ENCODE results near the gene MCUB.

- TF ChIP-seq, protein P1, sequence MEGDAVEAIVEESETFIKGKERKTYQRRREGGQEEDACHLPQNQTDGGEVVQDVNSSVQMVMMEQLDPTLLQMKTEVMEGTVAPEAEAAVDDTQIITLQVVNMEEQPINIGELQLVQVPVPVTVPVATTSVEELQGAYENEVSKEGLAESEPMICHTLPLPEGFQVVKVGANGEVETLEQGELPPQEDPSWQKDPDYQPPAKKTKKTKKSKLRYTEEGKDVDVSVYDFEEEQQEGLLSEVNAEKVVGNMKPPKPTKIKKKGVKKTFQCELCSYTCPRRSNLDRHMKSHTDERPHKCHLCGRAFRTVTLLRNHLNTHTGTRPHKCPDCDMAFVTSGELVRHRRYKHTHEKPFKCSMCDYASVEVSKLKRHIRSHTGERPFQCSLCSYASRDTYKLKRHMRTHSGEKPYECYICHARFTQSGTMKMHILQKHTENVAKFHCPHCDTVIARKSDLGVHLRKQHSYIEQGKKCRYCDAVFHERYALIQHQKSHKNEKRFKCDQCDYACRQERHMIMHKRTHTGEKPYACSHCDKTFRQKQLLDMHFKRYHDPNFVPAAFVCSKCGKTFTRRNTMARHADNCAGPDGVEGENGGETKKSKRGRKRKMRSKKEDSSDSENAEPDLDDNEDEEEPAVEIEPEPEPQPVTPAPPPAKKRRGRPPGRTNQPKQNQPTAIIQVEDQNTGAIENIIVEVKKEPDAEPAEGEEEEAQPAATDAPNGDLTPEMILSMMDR (conservative IDR thresholded peaks at IDR 0.05; ENCODE audit: low read length): no peak
- no peak for TF ChIP-seq EZH2phosphoT487 (IDR thresholded peaks at IDR 0.05; ENCODE audit: borderline replicate concordance)
Measured at GRCh38 chr4:109609431-109609830, 49.4 kb downstream of the MCUB start.

Data from Loucy (cell line).